Fibroblast of lung (primary cell): Measurements from ENCODE around the gene RNU1-1.
"Not testable (repeated sequence)": the region's sequence is repeated elsewhere in the genome, so short reads cannot be mapped to it uniquely, and the experiment has no call there.

Experiments used
- EZH2 ChIP-seq: IDR thresholded peaks from 2 replicates; pipeline ENCODE4 v1.5.1; 2012; ENCODE audit warnings: low read length, control low read depth, mild to moderate bottlenecking; ENCODE audit errors: missing control alignments
- TF ChIP-seq, protein P1 (sequence below), 2 donors: IDR thresholded peaks in 1 of 2; conservative IDR thresholded peaks in 1 of 2; 1 replicate in 1 of 2; 2 replicates in 1 of 2; pipeline ENCODE4 v1.5.1; 2011 to 2012; ENCODE audit warnings: low read length in 2 of 2, control low read depth in 1 of 2, inconsistent platforms in 1 of 2, low read depth in 1 of 2, mild to moderate bottlenecking in 1 of 2

DNA sequence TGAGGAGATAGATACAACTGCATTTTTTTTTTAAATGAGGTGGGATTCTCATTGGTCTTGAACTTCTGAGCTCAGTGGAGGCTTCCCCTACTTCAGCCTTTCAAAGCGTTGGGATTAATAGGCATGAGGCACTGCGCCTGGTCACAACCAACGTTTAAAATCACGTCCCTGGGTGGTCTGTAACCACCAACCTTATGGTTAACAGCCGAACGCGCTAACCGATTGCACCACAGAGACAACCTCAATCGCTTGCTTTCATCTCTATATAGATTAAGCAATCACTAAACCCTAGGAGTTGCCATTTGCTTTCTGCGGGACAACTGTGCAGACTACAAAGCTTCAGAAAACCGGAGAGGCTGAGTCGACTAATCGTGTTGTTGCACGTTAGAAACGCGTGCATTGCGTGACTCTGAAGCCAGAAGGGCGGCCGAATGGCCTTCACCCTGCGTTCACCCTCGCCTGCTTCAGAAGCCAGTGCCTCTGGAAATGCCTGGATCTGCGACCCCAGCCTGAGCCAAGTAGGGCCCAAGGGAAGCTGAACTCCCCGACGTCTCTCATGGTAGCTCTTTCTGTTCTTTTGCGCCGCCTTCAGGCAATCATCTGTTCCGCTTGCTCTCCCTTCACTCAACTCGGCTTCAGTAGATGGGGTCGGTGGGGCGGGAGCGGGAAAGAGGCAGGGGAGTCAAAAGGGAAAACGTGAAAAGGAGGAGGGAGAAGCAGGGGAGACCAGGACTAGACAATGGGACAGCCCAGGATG is 18.3 kb upstream of the RNU1-1 start:
- TF ChIP-seq, protein P1, sequence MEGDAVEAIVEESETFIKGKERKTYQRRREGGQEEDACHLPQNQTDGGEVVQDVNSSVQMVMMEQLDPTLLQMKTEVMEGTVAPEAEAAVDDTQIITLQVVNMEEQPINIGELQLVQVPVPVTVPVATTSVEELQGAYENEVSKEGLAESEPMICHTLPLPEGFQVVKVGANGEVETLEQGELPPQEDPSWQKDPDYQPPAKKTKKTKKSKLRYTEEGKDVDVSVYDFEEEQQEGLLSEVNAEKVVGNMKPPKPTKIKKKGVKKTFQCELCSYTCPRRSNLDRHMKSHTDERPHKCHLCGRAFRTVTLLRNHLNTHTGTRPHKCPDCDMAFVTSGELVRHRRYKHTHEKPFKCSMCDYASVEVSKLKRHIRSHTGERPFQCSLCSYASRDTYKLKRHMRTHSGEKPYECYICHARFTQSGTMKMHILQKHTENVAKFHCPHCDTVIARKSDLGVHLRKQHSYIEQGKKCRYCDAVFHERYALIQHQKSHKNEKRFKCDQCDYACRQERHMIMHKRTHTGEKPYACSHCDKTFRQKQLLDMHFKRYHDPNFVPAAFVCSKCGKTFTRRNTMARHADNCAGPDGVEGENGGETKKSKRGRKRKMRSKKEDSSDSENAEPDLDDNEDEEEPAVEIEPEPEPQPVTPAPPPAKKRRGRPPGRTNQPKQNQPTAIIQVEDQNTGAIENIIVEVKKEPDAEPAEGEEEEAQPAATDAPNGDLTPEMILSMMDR (conservative IDR thresholded peaks at IDR 0.05 in 1 of 2, IDR thresholded peaks at IDR 0.05 in 1 of 2; ENCODE audit: low read depth in 1 of 2, low read length in 2 of 2) = not testable (repeated sequence)
- TF ChIP-seq EZH2 = not testable (repeated sequence)
